GM18868 (cell line): Measurements from ENCODE around the gene PSMD11.

Experiments
- ATAC-seq: cut with Tn5 transposase; IDR thresholded peaks from one replicate; pipeline ENCODE4 v1.9.1; 2021; ENCODE audit warnings: mild to moderate bottlenecking, moderate library complexity; ENCODE audit not compliant: unreplicated experiment

PSMD11 gene

DNA sequence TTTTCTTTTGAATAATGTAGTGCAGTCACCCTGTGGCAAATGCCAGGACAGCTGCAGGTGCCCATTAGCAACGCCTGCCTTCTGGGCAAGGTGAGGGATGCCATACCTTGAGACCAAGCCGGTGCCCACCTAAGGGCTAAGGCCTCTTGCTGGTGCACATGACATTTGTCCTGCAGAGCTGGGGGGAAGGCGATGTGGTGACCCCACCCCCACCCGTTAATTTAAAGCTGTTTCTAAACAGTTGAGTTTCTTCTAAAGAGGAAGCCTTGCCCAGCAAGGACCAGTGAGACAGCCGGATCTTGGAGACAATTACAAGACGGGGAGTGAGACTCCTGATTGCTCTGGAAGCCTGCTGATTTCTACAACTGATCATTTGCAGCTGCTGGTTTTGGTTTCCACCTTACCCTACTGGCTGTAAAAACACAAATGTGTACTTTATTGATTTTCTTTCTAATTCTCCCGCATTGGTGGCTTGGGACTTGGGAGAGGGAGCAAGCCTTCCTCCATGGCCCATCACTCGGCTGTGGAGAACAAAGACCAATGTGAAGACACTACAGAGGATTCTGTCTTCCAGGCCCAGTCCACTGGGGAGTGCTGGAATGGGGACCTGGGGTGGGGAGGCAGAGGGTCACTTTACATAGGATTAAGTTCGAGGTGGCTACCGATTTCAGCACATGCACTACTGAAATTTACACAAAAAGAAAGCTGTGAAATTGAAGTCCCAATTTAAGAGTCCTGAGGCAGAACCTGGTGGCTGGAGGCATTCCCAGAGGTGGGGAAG lies 45.2 kb downstream of the PSMD11 start:
- no peak for ATAC-seq

GRCh38 chr17:32490101-32490482 lies 45.8 kb downstream of the PSMD11 start:
- ATAC-seq = no peak

GRCh38 chr17:32491371-32492263 lies 47.3 kb downstream of the PSMD11 start:
- no peak for ATAC-seq

DNA sequence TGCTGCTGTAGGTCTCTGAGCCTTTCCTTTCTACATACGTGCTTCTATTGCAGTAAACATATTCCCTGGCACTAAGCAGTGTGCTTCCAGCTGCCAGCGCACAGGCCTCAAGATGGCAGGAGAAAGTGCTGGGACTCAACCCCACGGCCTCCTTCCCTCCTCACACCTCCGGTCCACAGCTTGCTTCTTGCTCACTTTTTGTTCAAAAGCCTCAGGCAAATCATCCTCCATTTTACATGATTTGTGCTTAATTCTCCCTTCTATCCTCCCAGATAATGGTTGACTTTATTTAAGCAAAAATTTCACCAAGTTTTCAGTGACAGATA lies 47.9 kb downstream of the PSMD11 start:
- no peak for ATAC-seq

DNA sequence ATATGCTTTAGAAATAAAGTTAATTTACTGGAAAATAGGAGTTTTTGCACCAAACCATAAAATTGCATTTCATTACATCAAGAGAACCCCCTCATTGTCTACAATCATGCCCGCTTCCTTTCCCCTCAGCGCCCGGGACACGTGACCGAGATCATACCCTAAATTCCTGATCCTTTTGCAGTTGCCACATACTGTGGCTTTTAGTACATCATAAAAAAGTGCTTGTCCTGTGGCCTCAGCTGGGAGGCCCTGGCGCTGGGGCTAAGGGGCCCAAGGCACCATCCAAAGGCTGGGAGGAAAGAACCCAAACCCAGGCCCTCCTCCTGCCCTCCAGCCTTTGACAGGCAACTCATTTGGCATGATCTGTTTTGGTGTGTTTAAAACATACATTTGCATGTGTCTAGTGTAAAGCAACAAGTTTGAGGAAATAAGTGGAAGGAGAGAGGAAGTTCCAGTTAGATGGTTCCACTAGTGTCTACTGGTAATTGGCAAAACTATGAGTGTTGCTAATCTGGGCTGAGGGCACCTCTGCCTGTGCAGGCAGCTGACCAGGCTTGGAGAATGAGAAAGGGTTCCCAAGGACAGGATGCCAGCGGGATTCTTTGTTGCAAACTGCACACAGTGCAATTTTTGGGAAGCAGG lies 48.5 kb downstream of the PSMD11 start:
- ATAC-seq = no peak

DNA sequence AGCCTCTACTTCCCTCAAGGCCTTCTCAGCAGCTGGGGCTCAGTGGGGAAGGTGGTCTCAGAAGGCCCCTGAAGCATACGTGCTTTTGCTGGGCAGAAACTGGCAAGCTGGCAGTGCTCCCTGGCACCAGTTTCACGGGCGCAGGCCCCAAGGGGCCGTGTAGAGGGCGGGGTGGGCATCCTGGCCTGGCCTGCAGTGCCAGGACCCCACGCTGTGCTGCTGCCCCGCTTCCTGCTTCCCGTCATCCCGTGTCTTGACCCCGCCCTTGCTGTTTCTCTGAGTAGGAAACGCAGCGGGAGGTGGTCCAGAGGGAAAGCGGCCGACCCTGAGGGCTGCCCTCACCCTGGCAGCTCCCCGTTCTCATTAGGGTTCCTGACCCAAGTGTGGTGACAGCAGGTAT lies 49.3 kb downstream of the PSMD11 start:
- no peak for ATAC-seq

GRCh38 chr17:32493976-32494513 lies 49.7 kb downstream of the PSMD11 start:
- no peak for ATAC-seq

DNA sequence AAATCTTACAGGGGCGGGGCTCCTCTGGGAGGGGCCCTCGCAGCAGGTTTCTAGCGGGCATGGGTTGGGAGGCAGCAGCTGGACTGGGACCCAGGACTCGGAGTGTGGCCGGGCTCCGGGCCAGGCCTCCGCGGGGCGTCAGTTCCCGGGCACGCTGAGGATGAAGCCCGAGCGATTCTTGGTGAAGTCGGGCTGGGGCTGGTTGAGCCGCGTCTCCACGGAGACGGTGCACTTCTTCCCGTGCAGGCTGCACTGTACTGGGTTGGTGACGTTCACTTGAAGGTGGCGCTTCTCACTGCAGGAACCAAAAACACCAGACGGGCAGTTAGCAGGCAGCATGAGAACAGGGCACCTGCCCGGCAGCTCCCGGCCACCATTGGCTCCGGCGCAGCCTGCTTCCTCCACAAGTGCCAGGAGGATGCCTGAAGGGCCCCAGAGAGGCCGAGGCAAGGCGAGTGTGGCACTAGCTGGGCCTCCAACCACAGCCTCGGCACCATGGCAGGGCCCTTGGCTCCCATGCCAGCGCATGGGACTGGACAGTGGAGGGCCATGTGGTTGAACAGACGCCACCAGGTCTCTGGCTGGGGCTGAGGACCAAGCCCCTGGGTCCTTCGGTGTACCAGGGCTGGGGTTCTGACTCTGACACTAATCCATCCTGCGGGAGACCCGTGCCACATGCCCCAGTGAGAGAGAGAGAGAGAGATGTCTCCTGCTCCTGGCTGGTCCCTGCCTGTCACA lies 50.5 kb downstream of the PSMD11 start:
- no peak for ATAC-seq

GRCh38 chr17:32495359-32496231 lies 51.3 kb downstream of the PSMD11 start:
- no peak for ATAC-seq

DNA sequence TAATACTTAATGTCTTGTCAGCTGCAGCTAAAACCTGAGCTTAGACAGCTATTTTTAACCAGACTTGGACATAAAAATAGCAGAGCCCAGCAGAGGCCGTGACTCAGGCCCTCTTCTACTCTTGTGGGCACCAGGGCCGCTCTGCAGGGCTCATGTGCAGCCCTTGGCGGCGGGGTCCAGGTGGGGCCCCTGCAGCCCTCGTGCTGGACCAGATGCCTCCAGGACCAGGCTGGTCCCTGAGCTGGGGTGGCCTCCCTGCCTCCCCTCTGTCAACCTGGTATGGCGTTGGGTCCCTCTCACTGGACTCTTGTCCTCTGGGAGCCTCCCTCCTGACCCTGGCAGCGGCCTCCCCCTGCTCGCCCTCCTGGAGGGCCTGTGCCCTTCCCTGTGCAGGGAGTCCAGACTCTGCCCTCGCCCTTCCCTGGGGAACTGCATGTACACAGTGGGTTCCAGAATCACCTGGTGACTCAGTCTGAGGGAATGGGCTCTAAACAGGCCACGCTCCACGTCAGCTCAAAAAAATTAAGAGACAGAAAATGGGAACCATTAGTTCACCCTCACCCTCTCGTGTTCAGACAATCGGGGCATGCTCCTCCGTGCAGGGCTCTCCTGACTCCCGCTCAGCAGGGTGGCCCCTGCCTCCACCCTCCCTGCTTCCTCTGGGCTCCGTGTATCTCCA lies 52.2 kb downstream of the PSMD11 start:
- ATAC-seq = no peak

- ATAC-seq = no peak
Measured at GRCh38 chr17:32497431-32498205, 53.3 kb downstream of the PSMD11 start.

- ATAC-seq = no peak
Measured at GRCh38 chr17:32498391-32498790, 54.1 kb downstream of the PSMD11 start.

DNA sequence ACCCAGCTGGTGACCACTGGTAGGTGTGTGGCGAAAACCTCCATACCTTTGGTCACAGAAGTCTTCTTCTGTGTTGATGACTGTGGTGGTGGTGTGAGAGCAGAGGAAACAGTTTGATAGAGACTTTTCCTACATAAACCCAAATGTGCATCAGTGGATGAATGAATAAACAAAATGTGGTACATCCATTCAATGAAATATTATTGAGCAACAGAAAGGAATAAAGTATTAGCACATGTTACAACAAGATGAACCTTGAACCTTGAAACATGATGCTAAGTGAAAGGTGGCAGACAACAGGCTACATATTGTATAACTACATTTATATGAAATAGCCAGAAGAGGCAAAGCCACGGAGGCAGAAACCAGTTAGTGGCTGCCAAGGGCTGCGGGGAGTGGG lies 57.7 kb downstream of the PSMD11 start:
- no peak for ATAC-seq

- no peak for ATAC-seq
Measured at GRCh38 chr17:32502710-32503109, 58.4 kb downstream of the PSMD11 start.

DNA sequence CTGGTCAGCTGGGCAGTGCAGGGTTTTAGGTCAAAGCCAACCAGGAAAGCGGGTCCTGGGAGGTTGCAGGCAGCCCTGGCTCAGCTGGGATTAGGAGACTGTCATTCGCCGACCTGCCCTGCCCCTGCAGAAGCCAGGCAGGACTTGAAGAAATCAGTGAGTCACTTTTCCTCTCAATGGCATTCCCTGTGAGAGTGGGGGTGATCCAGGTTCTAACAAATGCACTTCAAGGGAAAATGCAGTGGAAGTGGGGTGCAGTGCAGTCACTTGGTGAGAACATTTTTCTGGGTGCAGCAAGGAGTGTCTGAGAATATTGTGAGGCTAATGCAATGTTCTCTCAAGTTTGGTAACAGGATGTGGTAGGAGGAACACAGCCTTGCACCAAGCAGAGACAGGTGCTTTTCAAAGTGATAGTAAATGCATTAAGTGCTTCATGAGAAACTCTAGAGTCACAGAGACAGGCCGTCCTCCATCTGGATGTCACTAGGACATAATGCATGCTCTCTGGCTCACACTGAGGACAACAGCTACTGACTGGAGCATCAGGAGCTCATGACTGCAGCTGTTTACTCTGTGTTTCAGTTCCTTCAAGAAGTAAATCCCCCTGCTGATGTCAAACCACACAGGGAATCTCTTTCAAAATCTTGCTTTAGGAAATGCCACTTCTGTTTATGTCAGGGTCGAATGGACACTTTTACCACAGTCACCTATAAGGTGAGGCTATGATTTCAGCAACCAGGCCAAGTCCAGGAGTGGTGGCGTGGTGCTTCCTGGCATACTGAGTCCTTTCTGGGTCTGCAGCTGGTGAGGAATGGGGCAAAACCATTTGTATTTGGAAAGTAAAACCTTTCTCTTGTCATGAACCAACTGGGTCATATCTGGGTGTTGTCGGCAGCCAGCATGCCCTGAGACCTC lies 59.2 kb downstream of the PSMD11 start:
- ATAC-seq = peak; percentile 93

- ATAC-seq = no peak
Measured at GRCh38 chr17:32504166-32504990, 60.1 kb downstream of the PSMD11 start.

DNA sequence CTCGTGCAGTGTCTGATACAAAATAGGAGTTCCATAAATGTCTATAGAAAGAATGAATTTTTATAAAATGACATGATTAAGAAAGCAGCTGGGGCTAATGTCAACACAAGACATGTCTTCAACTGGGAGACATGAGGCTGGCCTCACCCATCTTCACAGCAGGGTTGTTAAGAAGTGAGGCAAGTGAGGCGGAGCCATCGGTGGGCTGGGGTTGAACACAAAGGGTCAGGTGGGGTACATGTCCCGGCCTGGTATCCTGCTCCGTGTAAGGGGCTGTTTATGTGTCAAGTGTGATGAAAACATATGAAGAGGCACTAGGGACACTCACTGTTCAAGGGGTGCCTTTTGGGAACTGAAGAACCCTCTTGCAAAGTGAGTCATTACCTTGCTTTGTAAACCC lies 64.6 kb downstream of the PSMD11 start:
- ATAC-seq = no peak
